ENCODE data around the gene MYADML2.

GRCh38 chr17:81934098-81934757 lies 12.8 kb downstream of the MYADML2 start:
- TF ChIP-seq POLR2A (IDR thresholded peaks at IDR 0.05) (no peak), POLR2AphosphoS5 (IDR thresholded peaks at IDR 0.05) (no peak)
